WTC11 (cell line): ENCODE data around the gene TANGO2. TPM values are rescaled to one million over a fixed set of nuclear protein-coding genes. Genes with fewer than 3 reads are reported as not detected.

Experiments used
- ATAC-seq: fragments of 200-7000 bp; cut with Tn5 transposase; 2 replicates; pipeline ENCODE4 v1.10.0; 2021; ENCODE audit warnings: mild to moderate bottlenecking, moderate library complexity
- CTCF ChIA-PET: fragments of 300-600 bp; sonication (Branson Sonifier 250); formaldehyde crosslinking; loops from one replicate; lab custom pipeline; 2021; ENCODE audit warnings: antibody characterized with exemption; lab: Charles Lee
- POLR2A ChIA-PET: fragments of 350-600 bp; sonication (Branson Sonifier 250); formaldehyde crosslinking; loops from one replicate; lab custom pipeline; 2021; ENCODE audit warnings: antibody characterized with exemption; lab: Charles Lee
- DNase-seq: peaks from one replicate; pipeline ENCODE4 v3.0.0; 2021; ENCODE audit warnings: low spot score
- H3K27ac Mint-ChIP-seq: 2 replicates; pipeline ENCODE4 v1.8.0; 2021; ENCODE audit warnings: mixed read lengths
- H3K27me3 Mint-ChIP-seq: 2 replicates; pipeline ENCODE4 v1.8.0; 2021; ENCODE audit warnings: low read depth, mild to moderate bottlenecking, moderate library complexity, mixed read lengths
- H3K36me3 Mint-ChIP-seq: 2 replicates; pipeline ENCODE4 v1.8.0; 2021; ENCODE audit warnings: mixed read lengths
- H3K4me1 Mint-ChIP-seq: 2 replicates; pipeline ENCODE4 v1.8.0; 2022; ENCODE audit warnings: mixed read lengths
- H3K4me3 Mint-ChIP-seq: 2 replicates; pipeline ENCODE4 v1.8.0; 2021; ENCODE audit warnings: mild to moderate bottlenecking, moderate library complexity, mixed read lengths
- H3K9me3 Mint-ChIP-seq: 2 replicates; pipeline ENCODE4 v1.8.0; 2021; ENCODE audit warnings: mixed read lengths
- ATF6 ChIP-seq: sonication (generic); formaldehyde crosslinking; IDR thresholded peaks from 2 replicates; pipeline ENCODE4 v1.8.1; 2023; ENCODE audit warnings: mild to moderate bottlenecking, missing genetic modification reagents
- CDX4 ChIP-seq: fragments of 250-450 bp; sonication (Bioruptor Pico); IDR thresholded peaks from 2 replicates; pipeline ENCODE4 v1.9.0; 2021; ENCODE audit warnings: moderate library complexity, mild to moderate bottlenecking, inconsistent platforms, borderline replicate concordance
- CREM ChIP-seq: sonication (generic); formaldehyde crosslinking; IDR thresholded peaks from 2 replicates; pipeline ENCODE4 v1.8.1; 2022; ENCODE audit warnings: mild to moderate bottlenecking, missing genetic modification reagents, moderate library complexity
- CTCF ChIP-seq: fragments of 200-600 bp; IDR thresholded peaks from 2 replicates; pipeline ENCODE4 v1.8.0; 2022; ENCODE audit warnings: antibody characterized with exemption
- FOXK1 ChIP-seq: sonication (generic); formaldehyde crosslinking; IDR thresholded peaks from 2 replicates; pipeline ENCODE4 v1.8.0; 2022; ENCODE audit warnings: mild to moderate bottlenecking, moderate library complexity, missing genetic modification reagents
- GTF2I ChIP-seq: fragments of 250-450 bp; sonication (Bioruptor Pico); conservative IDR thresholded peaks from 2 replicates; pipeline ENCODE4 v1.4.0; 2021; ENCODE audit warnings: mild to moderate bottlenecking
- JUN ChIP-seq: sonication (generic); formaldehyde crosslinking; IDR thresholded peaks from 2 replicates; pipeline ENCODE4 v1.8.0; 2023; ENCODE audit warnings: mild to moderate bottlenecking, missing genetic modification reagents
- NFYB ChIP-seq: sonication (generic); formaldehyde crosslinking; conservative IDR thresholded peaks from 2 replicates; pipeline ENCODE4 v1.8.0; 2022; ENCODE audit warnings: low read depth, missing genetic modification reagents
- OVOL2 ChIP-seq: fragments of 250-450 bp; sonication (Bioruptor Pico); IDR thresholded peaks from 2 replicates; pipeline ENCODE4 v1.9.0; 2021; ENCODE audit warnings: mild to moderate bottlenecking, borderline replicate concordance
- RELA ChIP-seq: sonication (generic); formaldehyde crosslinking; IDR thresholded peaks from 2 replicates; pipeline ENCODE4 v1.8.1; 2022; ENCODE audit warnings: missing genetic modification reagents, mild to moderate bottlenecking, borderline replicate concordance
- SMAD3 ChIP-seq: sonication (generic); formaldehyde crosslinking; IDR thresholded peaks from 2 replicates; pipeline ENCODE4 v1.8.0; 2022; ENCODE audit warnings: missing genetic modification reagents, mild to moderate bottlenecking, borderline replicate concordance
- SMAD4 ChIP-seq: sonication (generic); formaldehyde crosslinking; IDR thresholded peaks from 2 replicates; pipeline ENCODE4 v1.8.0; 2022; ENCODE audit warnings: mild to moderate bottlenecking, missing genetic modification reagents
- SOX15 ChIP-seq: fragments of 250-450 bp; sonication (Bioruptor Pico); IDR thresholded peaks from 2 replicates; pipeline ENCODE4 v1.9.0; 2021; ENCODE audit warnings: mild to moderate bottlenecking
- TEAD1 ChIP-seq: sonication (generic); formaldehyde crosslinking; IDR thresholded peaks from 2 replicates; pipeline ENCODE4 v1.8.0; 2022; ENCODE audit warnings: mild to moderate bottlenecking, missing genetic modification reagents
- USF1 ChIP-seq: sonication (generic); formaldehyde crosslinking; IDR thresholded peaks from 2 replicates; pipeline ENCODE4 v1.8.0; 2022; ENCODE audit warnings: mild to moderate bottlenecking, missing genetic modification reagents
- ZNF317 ChIP-seq: sonication (generic); formaldehyde crosslinking; IDR thresholded peaks from 2 replicates; pipeline ENCODE4 v1.8.1; 2023; ENCODE audit warnings: low read depth, mild to moderate bottlenecking, moderate library complexity, missing genetic modification reagents, borderline replicate concordance
- ZNF396 ChIP-seq: fragments of 250-450 bp; sonication (Bioruptor Pico); IDR thresholded peaks from 2 replicates; pipeline ENCODE4 v1.8.0; 2021; ENCODE audit warnings: mild to moderate bottlenecking, moderate library complexity, borderline replicate concordance
- ZNF416 ChIP-seq: fragments of 250-450 bp; sonication (Bioruptor Pico); IDR thresholded peaks from 2 replicates; pipeline ENCODE4 v1.9.0; 2021; ENCODE audit warnings: mild to moderate bottlenecking, inconsistent platforms
- total RNA-seq: library from RNA; stranded (reverse); gene quantifications from 3 replicates; pipeline ENCODE4 v1.2.3, GENCODE V29; 2021
- TF ChIP-seq, protein P1 (sequence below): sonication (generic); formaldehyde crosslinking; IDR thresholded peaks from 2 replicates; pipeline ENCODE4 v1.8.0; 2022; ENCODE audit warnings: mild to moderate bottlenecking, missing genetic modification reagents
- TF ChIP-seq, protein P2 (sequence below): fragments of 250-450 bp; sonication (Bioruptor Pico); conservative IDR thresholded peaks from 2 replicates; pipeline ENCODE4 v1.9.0; 2021; ENCODE audit warnings: mild to moderate bottlenecking

Gene TANGO2
- total RNA-seq, 1 experiment from 2014 or later = 14.8 TPM

- H3K27ac Mint-ChIP-seq = no peak overlapping the region
- POLR2A ChIA-PET = interaction anchor here (0.7 to 1.0 kb wide), 2 partner anchors 12 to 28 kb away, joined by 3 to 4 read pairs; no protein-coding TSS in a partner anchor
- TF ChIP-seq, protein P1, sequence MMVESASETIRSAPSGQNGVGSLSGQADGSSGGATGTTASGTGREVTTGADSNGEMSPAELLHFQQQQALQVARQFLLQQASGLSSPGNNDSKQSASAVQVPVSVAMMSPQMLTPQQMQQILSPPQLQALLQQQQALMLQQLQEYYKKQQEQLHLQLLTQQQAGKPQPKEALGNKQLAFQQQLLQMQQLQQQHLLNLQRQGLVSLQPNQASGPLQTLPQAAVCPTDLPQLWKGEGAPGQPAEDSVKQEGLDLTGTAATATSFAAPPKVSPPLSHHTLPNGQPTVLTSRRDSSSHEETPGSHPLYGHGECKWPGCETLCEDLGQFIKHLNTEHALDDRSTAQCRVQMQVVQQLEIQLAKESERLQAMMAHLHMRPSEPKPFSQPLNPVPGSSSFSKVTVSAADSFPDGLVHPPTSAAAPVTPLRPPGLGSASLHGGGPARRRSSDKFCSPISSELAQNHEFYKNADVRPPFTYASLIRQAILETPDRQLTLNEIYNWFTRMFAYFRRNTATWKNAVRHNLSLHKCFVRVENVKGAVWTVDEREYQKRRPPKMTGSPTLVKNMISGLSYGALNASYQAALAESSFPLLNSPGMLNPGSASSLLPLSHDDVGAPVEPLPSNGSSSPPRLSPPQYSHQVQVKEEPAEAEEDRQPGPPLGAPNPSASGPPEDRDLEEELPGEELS = no peak
- TF ChIP-seq TEAD1 (CRISPR knock-in tag) (no peak), ATF6 (no peak), CDX4 (CRISPR knock-in tag) (no peak), CREM (CRISPR knock-in tag) (no peak), ZNF396 (CRISPR knock-in tag) (no peak), USF1 (CRISPR knock-in tag) (no peak), RELA (CRISPR knock-in tag) (no peak), FOXK1 (CRISPR knock-in tag) (no peak), NFYB (CRISPR knock-in tag) (no peak), ZNF416 (CRISPR knock-in tag) (no peak), SOX15 (CRISPR knock-in tag) (no peak), ZNF317 (CRISPR knock-in tag) (no peak), SMAD4 (CRISPR knock-in tag) (no peak), OVOL2 (CRISPR knock-in tag) (no peak), JUN (no peak), GTF2I (CRISPR knock-in tag) (no peak), CTCF (no peak), SMAD3 (no peak)
- TF ChIP-seq, protein P2, sequence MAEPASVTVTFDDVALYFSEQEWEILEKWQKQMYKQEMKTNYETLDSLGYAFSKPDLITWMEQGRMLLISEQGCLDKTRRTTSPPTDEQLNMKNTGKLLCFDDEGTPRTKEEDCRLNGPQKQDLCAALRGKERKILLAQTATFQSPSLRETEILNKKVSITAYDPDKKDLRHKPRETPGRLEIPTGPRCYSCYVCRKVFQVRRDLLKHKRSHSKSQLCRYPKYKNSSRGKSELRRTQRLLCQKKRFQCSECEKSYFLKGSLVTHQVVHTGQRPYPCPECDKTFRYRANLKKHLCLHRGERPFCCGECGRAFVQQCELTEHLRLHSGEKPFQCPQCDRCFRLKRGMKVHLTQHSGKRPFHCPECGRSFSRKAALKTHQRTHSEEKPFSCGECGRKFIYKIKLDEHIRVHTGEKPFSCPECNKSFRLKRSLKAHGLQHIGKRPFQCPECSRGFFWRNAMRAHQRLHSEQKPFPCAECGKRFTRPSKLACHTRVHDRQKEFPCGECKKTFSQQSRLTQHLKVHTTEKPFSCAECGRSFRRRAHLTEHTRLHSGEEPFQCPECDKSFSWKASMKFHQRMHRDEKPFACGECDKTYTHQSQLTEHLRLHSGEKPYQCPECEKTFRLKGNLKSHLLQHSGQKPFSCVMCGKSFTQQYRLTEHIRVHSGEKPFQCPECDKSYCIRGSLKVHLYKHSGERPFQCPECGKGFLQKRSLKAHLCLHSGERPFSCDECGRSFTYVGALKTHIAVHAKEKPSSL (CRISPR knock-in tag) = no peak
- TF ChIP-seq, all 79 proteins: peak for 0
- Mint-ChIP-seq H3K36me3 (peaks cover 15% of the 10 kb centered on the region), H3K4me3 (no peak overlapping the region), H3K4me1 (peaks cover 18% of the 10 kb centered on the region), H3K27me3 (no peaks in the 10 kb centered on the region), H3K9me3 (no peaks in the 10 kb centered on the region)
- no peak for ATAC-seq
- no peak for DNase-seq
- CTCF ChIA-PET = interaction anchor here (0.8 to 8.4 kb wide), 21 partner anchors 8 to 346 kb away, joined by 3 to 181 read pairs (median 5); partner anchors contain the start of genes COMT, DGCR6L, TANGO2 and TXNRD2
Observed at GRCh38 chr22:19973551-19974267, 47.2 kb upstream of the TANGO2 start.
